SHP77 treated with DMSO at 0.1 percent for 48 hours (cell line): ENCODE data around the gene PLK1.
"Not testable (repeated sequence)": the region's sequence is repeated elsewhere in the genome, so short reads cannot be mapped to it uniquely, and the experiment has no call there.

Source experiments
- DNase-seq: peaks from one replicate; lab custom pipeline; 2025; lab: John Stamatoyannopoulos, UW

The PLK1 gene

DNA sequence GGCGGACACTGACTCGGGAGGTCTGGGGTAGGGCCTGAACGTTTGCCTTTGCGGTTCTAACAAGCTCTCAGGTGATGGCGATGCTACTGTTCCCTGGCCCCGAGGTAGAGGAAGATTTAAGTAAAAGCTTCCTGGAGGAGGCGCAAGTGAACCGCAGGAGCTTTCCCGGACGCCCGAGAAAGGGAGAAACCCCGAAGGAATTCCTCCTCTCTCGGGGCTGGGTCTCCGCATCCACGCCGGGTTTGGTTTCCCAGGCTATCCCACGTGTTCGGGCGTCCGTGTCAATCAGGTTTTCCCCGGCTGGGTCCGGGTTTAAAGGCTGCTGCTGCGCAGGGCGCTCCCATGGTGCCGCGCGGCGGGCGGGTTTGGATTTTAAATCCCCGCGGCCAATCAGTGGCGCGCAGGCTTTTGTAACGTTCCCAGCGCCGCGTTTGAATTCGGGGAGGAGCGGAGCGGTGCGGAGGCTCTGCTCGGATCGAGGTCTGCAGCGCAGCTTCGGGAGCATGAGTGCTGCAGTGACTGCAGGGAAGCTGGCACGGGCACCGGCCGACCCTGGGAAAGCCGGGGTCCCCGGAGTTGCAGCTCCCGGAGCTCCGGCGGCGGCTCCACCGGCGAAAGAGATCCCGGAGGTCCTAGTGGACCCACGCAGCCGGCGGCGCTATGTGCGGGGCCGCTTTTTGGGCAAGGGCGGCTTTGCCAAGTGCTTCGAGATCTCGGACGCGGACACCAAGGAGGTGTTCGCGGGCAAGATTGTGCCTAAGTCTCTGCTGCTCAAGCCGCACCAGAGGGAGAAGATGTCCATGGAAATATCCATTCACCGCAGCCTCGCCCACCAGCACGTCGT lies at the start of gene PLK1:
Gene PLK1 (plus strand): TSS at position 460 of the 844 bp plus-strand sequence. CDS start 44 bp downstream, at position 504.
- peak; percentile 28 for DNase-seq

GRCh38 chr16:23629516-23629915 lies 49.2 kb upstream of the PLK1 start:
- DNase-seq = no peak

GRCh38 chr16:23631874-23632273 lies 46.8 kb upstream of the PLK1 start:
- DNase-seq = not testable (repeated sequence)

DNA sequence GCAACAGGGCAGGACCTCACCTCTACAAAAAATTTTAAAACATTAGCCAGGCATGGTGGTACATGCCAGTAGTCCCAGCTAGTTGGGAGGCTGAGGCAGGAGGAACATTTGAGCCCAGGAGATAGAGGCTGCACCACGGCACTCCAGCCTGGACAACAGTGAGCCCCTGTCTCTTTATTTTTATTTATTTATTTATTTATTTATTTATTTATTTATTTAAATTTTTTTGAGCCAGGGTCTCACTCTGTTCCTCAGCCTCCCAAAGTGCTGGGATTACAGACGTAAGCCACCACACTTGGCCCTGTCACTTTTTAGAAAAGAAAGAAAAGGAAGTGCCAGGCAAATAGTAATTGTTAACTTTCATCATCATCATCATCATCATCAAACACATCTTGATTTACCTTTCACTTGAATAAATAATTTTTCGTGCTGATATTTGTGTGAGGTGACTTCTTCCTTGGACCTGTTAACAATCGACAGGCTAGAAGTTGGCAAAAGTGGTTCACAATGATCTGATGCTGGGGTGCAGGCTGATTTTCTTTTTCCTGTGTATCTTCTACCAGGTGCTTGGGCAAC lies 44.1 kb upstream of the PLK1 start:
- no peak for DNase-seq

DNA sequence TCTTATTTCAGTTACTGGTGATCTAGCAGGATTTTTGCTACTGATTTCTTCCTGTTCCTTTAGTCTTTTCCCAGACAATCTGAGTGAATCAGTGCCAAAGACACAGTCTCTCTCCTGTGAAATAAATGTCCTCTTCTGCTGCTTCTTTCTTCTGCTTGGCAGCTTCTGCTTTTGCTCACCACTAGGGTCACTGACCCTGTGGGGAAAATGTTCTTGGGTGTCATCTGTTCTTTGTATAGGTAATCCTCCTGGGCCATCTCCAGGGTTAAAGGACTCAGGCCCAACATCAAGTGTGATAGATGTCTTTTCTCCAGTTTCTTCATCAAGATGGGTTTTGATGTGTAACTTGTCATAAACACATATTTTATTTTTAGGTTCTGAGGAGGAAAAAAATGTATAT lies 42.7 kb upstream of the PLK1 start:
- DNase-seq = no peak

GRCh38 chr16:23640615-23640930 lies 38.1 kb upstream of the PLK1 start:
- DNase-seq = no peak

DNA sequence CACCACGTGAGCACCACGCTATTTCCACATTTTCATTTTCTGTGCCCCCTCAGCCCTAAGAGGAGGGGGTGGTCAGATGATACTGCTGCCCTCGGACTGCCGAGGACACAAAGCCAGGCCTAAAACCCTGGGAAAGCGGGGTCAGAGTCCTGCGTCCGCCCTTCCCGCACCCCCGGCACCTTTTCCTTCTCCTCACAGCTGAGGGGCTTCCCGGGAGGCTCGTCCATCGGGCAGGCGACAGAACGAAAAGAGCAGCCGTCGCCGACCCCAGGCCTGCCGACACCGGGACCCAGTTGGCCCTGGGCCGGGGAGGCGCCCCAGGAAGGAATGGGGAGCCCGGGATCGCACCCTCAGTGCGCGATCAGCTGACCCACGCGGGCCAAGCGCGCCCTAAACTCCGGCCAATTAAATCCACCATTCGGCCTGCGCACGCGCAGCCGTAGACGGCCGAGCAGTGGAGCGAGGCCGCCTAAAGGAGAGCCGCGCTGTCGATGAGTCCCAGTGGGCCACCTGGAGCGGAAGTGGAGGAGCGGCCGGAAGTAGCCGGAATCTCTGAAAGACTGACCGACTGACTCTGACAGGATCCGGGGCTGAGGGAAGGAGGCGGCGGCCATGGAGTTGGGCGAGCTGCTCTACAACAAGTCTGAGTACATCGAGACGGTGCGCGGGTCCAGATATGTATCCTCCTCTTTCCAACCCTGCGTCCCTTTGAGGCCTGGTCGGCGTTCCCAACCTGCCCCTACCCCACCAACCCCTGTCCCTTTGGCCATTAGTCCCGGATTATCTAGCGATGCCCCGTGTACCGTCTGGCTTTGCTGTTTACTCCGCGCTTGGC lies 37.5 kb upstream of the PLK1 start, which contains the start of the genes DCTN5 and PALB2:
Gene DCTN5 (plus strand): TSS at position 536 of the 835 bp plus-strand sequence. CDS start 77 bp downstream, at position 613.
Gene PALB2 (minus strand): TSS at position 380 of the 835 bp plus-strand sequence. CDS start 153 bp downstream, at position 227.
- DNase-seq = peak; percentile 24

DNA sequence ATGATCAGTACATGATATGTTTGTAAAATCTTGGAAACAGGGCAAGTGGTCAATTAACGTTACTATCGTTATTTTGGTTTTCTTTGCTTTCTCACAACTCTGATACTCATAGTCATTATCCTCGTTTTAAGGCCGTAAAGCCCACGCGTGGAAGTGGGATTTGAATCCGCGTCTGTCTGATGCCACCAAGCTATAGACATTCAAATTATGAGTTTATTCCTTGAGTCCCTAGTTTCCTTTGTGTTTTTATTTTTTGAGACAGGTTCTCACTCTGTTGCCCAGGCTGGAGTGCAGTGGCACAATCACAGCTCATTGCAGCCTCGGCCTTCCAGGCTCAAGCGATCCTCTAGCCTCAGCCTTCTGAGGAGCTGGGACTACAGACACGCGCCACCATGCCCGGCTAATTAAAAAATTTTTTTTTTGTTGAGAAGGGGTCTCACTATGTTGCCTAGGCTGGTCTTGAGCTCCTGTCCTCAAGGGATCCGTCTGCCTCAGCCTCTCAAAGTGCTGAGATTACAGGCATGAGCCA lies 36.4 kb upstream of the PLK1 start:
- DNase-seq = no peak

- DNase-seq = no peak
These were observed 27.8 kb upstream of the PLK1 start for GRCh38 chr16:23650674-23651416.

GRCh38 chr16:23651943-23652468 lies 26.7 kb upstream of the PLK1 start:
- no peak for DNase-seq

- DNase-seq = no peak
These were observed 14.8 kb upstream of the PLK1 start for GRCh38 chr16:23663918-23664317.

DNA sequence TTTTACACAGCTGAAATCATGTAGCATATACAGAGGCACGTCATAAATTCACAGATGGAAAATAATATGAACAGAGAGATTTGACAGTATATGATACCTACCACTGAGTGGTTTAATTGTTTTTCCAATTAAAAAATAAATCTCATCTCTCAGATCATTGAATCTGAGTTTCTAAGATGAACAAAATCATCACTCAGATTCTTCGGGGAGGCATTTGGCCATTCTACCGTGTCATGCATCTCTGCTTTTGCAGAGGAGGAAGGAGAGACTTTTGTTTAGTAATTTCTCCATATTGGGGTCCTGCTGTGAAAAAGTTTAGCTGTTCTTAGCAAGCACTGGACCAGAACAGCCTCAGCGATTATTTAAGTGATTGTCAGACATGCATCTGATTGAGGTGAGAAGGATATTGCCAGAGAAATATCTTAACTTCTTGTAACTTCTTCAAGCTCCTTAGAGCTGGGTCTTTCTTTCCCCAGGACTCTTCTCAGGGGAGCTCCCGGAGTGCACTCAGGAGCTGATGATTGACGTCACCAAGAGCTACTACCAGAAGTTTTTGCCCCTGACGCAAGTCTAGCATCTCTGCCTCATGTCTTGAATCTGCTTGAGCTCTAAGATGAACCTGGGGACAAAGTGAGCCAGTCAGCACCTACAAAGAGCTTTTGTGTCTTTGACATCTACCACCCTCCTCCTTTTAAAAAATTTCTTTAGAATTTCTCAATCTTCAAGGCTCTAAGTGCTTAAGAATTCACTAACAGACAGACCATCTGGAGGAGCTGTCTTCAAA lies 11.9 kb upstream of the PLK1 start:
- no peak for DNase-seq

- DNase-seq = no peak
These were observed 11.4 kb upstream of the PLK1 start for GRCh38 chr16:23667355-23667659.

DNA sequence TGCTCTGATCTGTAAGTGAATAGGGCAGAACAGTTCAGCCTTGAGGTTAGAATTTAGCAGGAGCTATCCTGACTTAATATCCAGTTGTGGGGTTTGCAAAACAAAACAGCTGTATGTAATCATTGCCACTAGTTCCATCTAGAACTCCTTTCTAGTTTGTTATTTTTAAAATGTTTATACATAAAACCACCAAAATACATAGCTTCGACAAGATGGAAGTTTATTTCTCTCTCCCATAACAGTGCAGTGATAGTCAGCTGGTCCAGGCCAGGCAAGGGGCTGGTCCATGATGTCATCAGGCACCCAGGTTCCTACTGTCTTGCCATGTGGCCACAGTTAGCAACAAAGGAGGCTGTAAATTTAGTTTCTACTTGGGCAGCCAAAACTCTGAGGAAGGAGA lies 10.5 kb upstream of the PLK1 start:
- no peak for DNase-seq

DNA sequence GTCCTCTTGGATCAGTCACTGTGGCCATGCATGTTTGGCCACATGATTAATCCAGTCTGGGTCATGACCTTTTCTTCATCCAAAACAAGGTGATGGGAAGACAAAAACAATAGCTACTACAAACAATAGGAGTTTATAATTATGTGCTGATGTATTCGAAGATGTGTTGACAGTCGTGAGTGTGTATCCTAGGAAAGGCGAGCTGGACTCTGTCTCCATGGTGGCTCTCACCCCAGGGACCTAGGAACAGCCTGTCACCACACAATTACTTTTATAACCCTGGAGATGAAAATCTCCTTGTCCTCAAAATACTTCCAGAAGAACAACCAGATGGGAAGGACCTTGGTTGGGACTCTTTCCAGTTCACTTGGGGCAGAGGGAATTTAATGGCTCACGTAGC lies 9.8 kb upstream of the PLK1 start:
- no peak for DNase-seq

DNA sequence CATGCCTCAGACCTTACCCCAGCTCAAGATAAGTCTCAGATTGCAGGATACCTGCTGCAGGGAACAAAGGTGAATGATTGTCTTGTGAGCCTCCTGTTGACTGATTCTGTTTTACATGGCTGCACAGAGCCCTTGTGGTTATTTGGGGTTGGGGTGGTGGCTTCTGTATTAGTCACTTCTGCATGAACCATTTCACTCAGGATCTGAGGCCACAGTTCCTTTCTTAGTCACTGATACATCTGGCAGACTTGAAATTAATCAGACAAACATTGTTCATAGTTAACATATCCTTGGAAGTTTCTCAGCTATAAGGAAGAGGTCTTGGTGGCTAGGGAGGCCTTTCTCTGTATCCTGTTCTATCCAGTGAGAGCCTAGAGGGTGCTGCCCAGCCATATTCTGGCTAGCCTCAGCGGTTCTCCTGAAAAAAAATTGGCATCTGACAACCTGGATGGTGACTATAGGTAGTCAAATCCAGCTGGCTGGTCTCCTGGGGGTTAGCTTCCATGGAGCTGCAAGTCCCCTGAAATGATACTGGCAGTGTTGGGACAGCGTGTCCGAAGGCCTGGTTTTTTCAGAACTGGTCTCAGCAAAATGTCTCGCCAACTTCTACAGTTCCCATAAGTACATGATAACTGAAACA lies 8.4 kb upstream of the PLK1 start:
- DNase-seq = no peak

GRCh38 chr16:23673971-23674614 lies 4.6 kb upstream of the PLK1 start:
- no peak for DNase-seq

DNA sequence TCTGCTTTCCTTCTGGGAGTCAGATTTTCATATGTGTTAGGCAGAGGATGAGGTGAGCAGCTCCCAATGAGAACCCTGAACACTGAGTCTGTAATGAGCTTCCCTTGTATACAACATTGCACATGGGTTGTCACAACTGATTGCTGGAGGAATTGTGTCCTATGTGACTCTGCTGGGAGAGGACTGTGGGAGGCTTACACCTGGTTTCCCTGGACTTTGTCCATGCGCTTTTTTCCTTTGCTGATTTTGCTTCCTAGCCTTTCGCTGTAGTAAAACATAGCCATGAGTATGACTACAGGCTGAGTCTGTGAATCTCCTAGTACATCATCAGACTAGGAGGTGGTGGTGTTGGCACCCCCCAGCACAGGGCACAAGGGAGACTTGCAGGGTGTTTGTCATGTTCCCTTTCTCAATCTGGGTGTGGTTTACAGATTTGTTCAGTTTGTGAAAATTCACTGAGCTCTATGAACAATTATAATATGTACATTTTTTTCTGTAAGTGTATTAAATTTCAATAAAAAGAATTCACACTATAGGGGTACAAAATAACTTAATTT lies 1.7 kb upstream of the PLK1 start:
- no peak for DNase-seq

GRCh38 chr16:23679274-23679985 lies 741 bp downstream of the PLK1 start:
- no peak for DNase-seq
